DLD1 (cell line): ENCODE measurements around the gene SORD.
"Not testable (repeated sequence)": the region's sequence is repeated elsewhere in the genome, so short reads cannot be mapped to it uniquely, and the experiment has no call there.

ENCODE experiments used
- in situ Hi-C: cut with HindIII; loops from 2 replicates; pipeline ENCODE4 v1.10.0; 2017; ENCODE audit warnings: low sequenced_read_pairs

The SORD gene

DNA sequence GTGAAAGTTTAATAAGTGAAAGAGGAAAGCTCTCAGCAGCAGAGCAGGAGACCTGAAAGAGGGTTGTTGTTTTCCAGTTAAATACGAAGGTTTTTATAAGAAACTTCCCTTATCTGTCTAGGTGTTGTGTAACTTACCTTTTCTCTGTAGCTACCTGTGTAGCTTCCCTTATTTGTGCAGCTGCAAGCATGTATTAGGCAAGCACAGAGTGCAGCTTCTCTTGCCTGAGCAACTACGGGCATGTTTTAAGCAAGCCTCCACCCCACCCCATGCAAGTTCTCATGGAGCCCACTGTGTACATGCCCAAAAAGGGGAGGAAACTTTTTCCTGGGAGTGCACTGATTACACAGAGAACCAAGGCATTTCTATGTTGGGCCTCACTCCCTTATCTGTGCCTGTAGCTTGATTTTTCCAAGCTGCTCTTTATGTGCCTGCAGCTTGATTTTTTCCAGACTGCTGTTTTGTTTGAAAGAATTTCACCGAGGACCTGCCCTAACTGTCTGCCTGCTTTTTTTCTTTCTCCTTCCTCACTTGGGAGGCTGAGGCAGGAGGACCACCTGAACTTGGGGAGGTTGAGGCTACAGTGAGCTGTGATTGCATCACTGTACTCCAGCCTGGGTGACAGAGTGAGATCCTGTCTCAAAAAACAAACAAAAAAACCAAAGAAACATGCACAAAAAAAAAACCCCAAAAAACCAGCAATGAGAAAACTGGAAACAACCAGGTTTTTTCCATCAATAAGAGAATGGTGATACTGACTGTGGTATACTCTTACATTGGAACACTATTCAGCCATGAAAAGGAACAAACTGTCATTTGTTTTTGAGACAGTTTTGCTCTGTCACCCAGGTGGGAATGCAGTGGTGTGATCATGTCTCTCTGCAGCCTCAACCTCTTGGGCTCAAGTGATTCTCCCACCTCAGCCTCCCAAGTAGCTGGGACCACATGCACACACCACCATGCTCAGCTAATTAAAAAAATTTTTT, 36.0 kb downstream of the SORD start:
- in situ Hi-C loops = not testable (repeated sequence)

DNA sequence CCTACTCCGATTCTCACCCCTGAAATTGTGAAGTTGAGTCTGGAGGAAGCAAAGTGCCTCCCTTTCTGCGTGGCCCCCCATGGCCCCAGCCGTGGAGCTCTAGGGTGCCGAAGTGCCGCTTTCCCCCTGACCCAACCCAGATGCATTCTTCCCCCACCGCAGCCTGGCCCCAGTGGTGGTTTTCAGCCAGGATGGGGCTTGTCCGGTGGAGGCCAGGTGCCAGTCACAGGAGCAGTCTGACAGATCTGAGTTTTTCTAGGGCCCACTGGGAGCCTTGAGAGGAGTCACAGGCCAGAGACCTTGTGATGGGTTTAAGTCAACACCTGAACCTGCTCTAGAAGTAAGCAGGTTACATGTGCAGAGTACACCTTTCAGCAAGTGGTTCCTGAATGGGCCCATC, 39.3 kb downstream of the SORD start:
- in situ Hi-C loops = not testable (repeated sequence)

DNA sequence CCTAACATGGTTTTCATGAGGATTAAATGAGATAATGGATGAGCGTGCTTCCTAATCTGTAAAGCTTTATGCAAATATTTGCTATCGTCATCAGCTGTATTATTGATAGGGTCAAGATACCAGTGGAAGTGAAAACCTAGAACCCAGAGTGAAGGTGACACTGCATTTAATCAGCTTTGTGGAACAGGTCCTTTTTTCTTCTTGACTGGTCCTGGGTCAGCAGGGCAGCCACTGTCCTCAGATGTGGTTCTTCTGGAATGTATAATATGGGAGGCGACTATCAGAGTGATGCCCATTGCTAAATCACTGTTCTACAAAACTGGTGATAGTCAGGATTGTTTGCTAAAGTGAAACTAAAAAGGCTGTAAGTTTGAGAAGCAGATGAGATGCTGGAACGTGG, 41.4 kb downstream of the SORD start:
- in situ Hi-C loops = no loop called here

DNA sequence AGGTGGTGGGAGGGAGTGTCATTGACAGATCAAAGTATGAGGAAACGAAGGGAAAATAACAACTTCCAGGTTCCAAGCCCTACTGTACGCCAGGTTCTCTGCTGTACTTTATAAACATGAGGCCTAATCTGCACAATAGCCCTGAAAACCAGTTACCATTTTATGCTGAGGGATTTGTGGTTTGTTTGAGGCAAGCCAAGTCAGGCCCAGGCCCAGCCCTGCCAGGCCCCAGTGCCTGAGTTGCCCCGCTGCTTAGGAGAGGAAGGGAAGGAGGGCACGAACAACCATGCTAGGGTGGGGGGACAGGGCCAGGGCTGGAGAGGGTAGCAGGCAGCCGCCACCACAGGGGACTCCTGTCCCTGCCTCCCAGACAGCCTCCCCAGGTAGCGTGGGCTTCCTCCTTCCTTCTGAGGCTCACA, 47.0 kb downstream of the SORD start:
- in situ Hi-C loops = not testable (repeated sequence)

DNA sequence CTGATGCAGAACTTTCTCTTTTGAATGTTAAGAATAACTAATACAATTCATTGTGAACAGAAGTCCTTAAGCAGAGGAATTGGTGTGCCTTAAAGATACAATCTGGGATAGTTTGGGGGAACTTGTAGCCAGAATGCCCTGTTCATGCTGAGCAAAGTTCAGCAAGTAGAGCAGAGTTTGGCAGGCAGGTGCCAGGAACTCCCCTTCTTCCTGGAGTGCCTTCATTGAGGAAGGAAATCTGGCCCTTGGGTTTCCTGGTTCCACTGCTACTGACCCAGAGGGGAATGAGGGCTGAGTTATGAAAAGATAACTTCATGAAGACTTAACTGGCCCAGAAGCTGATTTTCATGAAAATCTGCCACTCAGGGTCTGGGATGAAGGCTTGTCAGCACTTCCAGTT, 50.6 kb downstream of the SORD start:
- in situ Hi-C loops = not testable (repeated sequence)

DNA sequence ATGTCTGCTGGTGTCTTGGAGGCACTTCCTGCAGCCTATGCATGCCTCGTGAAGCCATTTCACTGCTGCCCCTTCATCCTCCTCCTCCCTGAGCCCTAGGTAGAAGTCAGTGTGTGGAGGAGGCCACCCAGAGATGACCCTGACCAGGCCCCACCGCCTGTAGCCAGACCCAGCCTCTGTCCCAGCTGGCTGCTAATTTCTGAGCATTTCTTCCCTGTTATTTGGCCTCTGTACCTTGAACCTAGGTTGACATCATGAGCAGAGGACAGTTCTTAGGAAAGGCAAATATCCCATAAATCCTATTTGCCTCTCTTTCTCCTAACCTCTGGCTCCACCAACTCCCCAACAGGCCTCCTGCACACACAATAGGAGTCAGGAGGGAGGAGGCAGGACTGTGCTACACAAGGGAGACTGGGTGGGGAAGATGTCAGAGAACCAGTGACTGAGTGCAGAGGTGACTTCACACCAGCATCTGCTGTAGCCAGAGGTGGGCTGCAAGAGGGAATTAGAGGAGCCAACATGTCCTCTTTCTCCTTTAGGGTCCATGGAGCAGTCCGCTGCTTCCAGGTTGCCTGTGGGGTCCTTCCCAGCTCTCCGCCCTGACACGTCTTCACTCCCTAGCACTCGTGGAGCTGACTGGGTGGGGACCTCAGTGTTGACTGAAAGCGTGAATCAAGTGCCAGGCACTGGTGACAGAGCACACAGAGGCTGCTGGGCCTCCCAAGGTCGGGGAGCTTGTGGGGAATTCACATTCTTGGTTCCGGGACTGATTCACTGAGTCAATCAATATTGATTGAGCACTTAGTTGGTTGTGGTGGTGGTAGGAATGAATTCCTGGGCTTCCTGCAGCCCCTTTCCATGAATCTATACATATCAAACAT, 52.7 kb downstream of the SORD start:
- in situ Hi-C loops = not testable (repeated sequence)

DNA sequence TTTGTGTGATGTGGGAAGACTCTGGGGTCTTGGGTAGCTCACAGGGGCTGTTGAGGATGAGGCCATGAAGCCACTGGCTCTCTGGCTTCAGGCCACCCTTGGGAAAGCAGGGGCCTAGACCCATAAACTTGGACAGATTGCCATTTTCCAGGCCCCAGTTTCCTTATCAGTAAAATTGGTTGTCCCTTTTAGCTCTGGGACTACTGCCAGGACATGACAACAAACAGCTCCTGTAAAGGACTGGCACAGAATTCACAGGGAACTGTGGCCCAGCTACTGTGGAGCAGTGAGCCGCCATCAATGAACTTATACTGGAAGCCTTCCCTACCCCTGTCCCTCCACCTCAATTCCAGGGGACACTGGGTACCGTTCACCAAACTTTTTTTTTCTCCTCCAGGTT, 54.4 kb downstream of the SORD start:
- in situ Hi-C loops = not testable (repeated sequence)

DNA sequence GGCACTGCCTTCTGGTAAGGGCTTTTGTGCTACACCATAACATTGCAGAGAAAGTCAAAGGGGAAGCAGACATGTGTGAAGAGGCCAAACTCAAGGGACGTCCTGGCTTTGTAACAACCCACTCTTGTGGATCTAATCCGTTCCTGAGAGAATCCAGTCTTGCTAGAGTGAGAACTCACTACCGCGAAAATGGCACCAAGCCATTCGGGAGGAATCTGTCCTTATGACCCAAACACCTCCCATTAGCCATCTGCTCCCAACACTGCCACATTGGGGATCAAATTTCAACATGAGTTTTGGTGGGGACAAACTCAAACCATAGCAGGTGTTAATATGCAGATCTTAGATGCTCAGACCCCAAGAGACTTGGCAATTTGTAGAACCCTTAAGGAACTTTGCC, 56.2 kb downstream of the SORD start:
- in situ Hi-C loops = not testable (repeated sequence)

DNA sequence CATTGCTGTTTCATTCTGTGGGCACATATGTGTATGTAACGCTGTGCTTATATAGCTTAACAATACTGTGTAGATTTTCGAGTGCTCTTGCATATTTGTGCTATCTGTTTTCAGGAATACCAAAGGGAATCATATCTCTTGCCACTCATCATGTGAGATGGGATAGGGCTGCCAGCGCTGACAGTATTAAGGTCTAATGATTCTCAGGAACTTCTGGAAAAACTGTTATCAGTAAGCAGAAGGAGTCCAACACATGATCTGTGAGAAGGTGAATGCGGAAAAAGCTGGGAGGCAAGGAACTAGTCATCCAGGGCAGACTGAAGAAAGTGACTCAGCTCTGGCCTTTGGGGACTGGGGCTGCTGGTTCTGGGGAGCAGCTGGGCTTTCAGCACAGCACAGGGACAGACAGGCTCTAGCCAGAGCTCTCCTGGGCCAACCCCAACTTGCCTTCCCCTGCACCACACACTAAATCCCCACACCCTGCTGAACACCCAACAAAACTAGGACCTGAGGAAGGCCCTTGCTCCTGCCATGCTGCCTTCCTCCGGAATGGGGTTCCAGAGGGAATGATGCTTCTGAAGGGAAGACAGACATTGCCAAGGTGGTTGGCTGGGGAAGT, 56.7 kb downstream of the SORD start:
- in situ Hi-C loops = not testable (repeated sequence)

DNA sequence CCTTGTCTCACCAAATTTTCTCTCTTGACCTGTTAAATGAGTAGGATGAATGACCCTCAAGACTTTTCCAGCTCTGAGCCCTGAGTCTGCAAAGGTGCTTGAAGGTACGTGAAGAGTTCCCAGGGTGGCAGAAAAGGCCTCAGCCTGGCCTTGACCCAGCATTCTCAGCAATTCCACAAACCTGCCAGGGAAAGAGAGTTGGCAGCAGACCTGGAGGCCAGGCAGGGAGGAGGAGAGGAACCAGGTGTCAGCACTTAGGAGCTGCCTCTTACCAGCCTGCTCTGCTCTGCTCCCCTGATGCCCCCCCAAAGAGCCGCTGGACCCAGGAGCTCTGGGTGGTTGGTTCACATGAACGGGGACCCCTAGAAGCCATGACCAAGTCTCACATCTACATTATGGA, 57.6 kb downstream of the SORD start:
- in situ Hi-C loops = not testable (repeated sequence)

DNA sequence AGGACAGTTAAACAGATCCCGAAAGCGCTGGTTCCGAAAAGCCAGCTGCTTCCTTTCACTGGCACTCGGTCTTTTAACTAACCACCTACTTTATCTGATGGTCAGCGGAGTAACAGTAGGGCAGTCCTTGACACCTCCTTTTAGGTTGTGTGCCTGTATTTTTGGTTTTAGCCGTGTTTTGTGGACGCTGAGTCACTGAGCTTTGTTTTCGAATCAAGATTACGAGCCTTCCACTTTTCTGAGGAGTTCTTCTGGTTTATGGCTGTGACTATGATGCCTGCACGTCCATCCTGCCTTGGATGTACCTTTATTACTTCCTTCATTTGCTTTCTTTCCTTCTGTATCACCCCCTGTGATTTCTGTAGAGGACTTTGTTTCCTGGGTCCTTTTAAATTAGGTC, 59.4 kb downstream of the SORD start:
- in situ Hi-C loops = not testable (repeated sequence)

DNA sequence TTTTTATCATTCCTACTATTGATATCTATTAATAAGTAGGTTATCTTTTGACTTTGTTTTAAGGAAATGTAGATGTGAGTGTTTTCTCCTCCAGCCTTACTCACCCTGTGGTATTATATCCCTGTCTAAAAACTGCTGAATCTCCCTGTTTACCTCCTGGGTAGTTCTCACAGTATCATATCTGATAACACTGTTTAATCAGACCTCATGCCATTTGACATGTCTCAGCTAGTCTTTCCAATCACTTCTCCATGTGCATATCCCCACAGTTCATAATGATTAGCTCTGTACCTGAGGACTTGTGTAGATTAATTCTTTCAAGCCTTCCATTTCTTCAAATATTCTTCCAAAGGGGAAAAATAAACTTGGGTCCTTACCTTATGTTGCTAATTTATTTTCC, 60.2 kb downstream of the SORD start:
- in situ Hi-C loops = no loop called here

DNA sequence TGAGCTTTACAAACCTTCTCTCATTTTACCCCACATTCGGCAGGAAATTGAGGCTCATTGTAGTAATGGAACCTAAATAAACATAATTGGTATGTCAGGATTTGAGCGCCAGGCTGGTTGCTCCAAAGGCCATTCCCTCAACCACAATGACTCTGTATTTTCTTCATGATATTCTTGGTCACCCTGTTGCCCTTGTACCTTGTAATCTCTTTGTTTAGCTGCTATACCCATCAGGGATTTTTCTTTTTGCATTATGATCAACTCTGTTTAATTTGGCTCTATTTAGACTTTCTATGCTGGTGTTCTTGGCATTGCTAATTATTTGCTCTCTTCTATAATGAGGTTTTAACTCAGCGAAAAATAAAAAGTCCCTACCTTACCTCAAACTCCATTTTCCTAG, 61.2 kb downstream of the SORD start:
- in situ Hi-C loops = no loop called here

DNA sequence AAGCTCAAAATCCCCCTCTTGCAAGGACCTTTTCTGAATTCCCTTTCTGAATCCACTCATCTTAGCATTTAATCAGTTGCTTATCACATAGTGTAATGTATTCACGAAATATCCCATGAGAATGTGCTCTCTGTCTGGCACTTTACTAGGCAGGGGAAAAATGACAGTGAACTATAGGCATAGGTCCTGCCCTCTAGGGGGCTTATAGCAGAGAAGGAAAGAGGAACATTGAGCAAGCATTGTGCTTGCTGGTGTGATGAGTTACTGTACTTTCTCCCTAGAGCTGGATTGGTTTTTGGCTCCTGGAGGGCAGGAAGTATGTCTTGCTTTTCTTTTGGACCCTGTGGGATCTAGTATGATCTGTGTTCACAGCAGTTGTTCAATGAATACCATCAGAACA, 64.5 kb downstream of the SORD start:
- in situ Hi-C loops = no loop called here

DNA sequence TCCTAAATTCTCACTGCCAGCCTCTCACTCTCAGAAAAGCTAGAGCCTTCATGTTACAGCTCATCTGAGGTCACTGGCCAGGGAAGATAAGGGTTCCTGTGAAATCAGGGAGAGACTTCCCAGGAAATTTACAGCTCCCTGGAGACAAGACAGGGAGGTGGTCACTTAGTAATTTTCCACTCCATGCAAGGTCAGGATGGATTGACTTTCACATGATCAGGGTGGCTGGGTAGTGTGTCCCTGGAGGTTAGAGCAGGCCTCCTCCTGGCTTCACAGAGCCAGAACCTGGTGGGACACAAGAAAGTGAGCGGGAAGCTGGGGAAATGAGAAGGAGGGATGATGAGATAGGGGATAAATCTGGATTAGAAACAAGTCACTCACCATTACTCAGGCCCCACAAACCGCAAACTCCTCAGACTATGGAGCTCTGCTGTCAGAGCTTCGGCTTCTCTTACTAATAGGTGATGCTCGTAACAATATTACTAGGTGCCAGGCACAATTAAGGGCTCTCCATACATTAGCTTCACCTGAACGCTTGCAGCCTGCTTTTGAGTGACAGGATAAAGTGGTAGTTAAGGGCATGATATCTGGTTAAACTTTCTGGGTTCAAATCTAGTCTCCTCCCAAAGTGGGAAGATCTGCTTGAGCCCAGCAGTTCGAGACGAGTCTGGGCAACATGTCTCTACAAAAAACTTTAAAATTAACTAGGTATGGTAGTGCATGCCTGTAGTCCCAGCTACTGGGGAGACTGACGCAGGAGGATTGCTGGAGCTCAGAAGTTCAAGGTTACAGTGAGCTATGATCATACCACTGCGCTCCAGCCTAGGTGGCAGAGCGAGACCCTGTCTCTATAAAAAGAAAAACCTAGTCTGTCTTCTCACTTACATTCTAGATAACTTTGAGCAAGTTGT, 66.1 kb downstream of the SORD start:
- in situ Hi-C loops = no loop called here

DNA sequence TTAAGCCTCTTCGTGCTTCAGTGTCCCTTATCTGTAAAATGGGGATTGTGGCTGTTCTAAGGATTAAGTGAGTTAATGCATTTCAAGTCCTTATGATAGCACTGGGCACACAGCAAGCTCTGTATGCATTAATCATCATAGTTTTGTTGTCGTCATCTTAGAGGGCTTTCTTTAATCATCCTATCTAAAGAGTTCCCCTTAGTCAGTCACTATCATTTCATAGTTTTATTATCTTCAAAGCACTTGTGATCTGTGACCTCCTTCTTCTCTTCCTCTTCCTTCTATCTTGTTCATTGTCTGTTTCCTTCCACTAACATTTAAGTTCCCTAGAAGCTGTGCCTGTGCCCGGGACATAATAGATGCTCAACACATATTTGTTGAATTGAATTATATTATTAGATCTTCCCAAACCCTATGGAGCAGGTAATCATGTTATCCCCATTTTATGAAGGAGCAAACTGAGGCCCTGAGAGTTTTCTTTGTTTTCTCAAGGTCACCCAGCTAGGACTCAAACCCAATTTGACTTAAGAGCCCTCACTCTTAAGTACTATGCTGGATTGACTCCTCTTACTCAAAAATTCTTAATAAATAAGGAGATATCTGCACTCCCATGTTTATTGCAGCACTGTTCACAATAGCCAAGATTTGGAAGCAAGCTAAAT, 66.8 kb downstream of the SORD start:
- in situ Hi-C loops = no loop called here

DNA sequence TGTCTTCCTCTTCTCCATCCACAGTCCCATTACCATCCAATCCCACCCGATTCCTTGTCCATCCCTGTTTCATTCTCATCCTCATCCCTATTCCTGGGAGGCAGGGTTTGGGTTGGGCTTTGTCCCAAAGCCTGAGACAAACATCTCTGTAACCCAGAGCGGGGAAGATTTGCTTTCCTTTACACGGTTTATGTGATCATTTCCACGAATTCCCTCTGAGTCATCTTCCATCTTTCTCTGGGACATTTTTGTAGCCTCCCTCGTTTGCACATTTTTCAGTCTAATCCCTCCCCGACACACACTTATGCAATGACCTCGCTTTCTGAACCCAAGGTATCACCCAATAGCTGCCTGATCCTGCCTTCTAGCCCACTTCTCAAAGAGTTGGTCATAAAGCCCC, 68.2 kb downstream of the SORD start:
- in situ Hi-C loops = no loop called here

DNA sequence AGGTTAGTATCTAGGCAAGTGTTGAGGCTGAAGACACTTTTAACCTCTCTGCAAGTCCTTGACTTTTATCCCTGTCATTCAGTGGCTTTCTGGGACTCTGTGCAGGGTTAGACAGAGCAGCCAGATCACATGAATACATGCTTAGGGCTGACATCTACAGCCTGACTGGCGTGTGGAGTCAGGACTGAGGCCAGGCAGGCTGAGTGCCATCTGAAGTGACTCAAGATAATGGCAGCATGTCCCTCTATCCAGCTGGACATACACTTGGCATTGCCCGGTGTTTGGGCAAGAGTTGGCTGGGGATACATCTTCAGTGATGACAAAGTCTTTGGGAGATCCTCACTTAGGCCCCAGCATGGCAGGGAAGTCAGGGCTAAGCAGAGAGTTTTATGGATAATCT, 68.6 kb downstream of the SORD start:
- in situ Hi-C loops = no loop called here

DNA sequence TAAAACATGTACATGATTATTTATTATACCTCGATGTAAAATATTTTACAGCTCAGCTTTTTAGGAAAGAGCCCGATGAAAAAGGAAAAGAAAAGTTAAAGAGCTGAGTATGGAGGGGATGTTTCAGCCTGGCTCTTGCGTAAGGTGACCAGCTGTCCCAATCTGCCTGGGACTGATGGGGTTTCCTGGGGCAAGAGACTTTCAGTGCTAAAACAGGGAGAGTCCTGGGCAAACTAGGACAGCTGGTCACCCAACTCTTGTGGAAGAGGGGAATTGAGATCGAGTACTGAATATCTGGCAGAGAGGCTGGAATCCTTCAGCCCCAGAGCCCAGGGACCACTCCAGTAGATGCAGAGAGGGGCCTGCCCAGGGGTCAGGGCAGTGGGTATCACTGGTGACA, 70.0 kb downstream of the SORD start:
- in situ Hi-C loops = no loop called here
